ENCODE results near the gene GIT2.
A peak's percentile ranks its signal among the peaks of the same experiment; 100 is the strongest.

Gene GIT2

DNA sequence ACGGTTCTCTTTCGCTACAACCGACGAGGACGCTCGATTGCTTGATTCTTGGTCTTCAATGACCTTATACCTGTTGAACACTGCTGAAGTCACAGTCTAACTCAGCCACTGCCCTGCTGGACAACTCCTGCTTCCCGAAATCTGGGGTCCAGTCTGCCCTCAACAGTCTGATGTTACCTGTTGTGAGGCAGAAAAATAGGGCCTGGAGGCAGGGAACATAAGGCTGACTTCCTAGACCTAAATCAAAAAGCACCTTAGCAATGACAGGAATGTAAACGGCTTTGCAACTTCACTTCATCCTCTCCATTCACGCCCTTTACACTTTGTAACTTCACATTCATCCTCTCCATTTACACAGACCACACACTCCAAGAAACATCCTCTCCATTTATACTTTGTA, 115.2 kb downstream of the GIT2 start:
- peak; percentile 21 for ATAC-seq
- TF ChIP-seq ZFP3 (CRISPR knock-in tag; IDR thresholded peaks at IDR 0.05) = no peak
- TF ChIP-seq ZNF8 (CRISPR knock-in tag; IDR thresholded peaks at IDR 0.05) = no peak
- no peak for TF ChIP-seq BACH2 (CRISPR knock-in tag; IDR thresholded peaks at IDR 0.05; ENCODE audit: borderline replicate concordance)
- no peak for TF ChIP-seq ISL1 (CRISPR knock-in tag; IDR thresholded peaks at IDR 0.05)
- no peak for TF ChIP-seq GLIS3 (CRISPR knock-in tag; IDR thresholded peaks at IDR 0.05)
- TF ChIP-seq TOX (CRISPR knock-in tag; IDR thresholded peaks at IDR 0.05; ENCODE audit: borderline replicate concordance) = no peak
- TF ChIP-seq, protein P1, sequence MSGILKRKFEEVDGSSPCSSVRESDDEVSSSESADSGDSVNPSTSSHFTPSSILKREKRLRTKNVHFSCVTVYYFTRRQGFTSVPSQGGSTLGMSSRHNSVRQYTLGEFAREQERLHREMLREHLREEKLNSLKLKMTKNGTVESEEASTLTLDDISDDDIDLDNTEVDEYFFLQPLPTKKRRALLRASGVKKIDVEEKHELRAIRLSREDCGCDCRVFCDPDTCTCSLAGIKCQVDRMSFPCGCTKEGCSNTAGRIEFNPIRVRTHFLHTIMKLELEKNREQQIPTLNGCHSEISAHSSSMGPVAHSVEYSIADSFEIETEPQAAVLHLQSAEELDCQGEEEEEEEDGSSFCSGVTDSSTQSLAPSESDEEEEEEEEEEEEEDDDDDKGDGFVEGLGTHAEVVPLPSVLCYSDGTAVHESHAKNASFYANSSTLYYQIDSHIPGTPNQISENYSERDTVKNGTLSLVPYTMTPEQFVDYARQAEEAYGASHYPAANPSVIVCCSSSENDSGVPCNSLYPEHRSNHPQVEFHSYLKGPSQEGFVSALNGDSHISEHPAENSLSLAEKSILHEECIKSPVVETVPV (CRISPR knock-in tag; IDR thresholded peaks at IDR 0.05) = no peak
- TF ChIP-seq ARNTL (CRISPR knock-in tag; IDR thresholded peaks at IDR 0.05; ENCODE audit: borderline replicate concordance, low read depth) = no peak
- TF ChIP-seq, protein P2, sequence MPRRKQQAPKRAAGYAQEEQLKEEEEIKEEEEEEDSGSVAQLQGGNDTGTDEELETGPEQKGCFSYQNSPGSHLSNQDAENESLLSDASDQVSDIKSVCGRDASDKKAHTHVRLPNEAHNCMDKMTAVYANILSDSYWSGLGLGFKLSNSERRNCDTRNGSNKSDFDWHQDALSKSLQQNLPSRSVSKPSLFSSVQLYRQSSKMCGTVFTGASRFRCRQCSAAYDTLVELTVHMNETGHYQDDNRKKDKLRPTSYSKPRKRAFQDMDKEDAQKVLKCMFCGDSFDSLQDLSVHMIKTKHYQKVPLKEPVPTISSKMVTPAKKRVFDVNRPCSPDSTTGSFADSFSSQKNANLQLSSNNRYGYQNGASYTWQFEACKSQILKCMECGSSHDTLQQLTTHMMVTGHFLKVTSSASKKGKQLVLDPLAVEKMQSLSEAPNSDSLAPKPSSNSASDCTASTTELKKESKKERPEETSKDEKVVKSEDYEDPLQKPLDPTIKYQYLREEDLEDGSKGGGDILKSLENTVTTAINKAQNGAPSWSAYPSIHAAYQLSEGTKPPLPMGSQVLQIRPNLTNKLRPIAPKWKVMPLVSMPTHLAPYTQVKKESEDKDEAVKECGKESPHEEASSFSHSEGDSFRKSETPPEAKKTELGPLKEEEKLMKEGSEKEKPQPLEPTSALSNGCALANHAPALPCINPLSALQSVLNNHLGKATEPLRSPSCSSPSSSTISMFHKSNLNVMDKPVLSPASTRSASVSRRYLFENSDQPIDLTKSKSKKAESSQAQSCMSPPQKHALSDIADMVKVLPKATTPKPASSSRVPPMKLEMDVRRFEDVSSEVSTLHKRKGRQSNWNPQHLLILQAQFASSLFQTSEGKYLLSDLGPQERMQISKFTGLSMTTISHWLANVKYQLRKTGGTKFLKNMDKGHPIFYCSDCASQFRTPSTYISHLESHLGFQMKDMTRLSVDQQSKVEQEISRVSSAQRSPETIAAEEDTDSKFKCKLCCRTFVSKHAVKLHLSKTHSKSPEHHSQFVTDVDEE (CRISPR knock-in tag; IDR thresholded peaks at IDR 0.05) = no peak
- no peak for TF ChIP-seq ZC3H10 (CRISPR knock-in tag; IDR thresholded peaks at IDR 0.05)
- TF ChIP-seq ESRRG (CRISPR knock-in tag; IDR thresholded peaks at IDR 0.05) = no peak
- TF ChIP-seq SNAI2 (CRISPR knock-in tag; IDR thresholded peaks at IDR 0.05) = no peak
- TF ChIP-seq ZNF565 (CRISPR knock-in tag; conservative IDR thresholded peaks at IDR 0.05; ENCODE audit: low read depth) = no peak
- TF ChIP-seq PPARA (CRISPR knock-in tag; IDR thresholded peaks at IDR 0.05; ENCODE audit: borderline replicate concordance) = no peak
- no peak for TF ChIP-seq OSR1 (CRISPR knock-in tag; IDR thresholded peaks at IDR 0.05)

DNA sequence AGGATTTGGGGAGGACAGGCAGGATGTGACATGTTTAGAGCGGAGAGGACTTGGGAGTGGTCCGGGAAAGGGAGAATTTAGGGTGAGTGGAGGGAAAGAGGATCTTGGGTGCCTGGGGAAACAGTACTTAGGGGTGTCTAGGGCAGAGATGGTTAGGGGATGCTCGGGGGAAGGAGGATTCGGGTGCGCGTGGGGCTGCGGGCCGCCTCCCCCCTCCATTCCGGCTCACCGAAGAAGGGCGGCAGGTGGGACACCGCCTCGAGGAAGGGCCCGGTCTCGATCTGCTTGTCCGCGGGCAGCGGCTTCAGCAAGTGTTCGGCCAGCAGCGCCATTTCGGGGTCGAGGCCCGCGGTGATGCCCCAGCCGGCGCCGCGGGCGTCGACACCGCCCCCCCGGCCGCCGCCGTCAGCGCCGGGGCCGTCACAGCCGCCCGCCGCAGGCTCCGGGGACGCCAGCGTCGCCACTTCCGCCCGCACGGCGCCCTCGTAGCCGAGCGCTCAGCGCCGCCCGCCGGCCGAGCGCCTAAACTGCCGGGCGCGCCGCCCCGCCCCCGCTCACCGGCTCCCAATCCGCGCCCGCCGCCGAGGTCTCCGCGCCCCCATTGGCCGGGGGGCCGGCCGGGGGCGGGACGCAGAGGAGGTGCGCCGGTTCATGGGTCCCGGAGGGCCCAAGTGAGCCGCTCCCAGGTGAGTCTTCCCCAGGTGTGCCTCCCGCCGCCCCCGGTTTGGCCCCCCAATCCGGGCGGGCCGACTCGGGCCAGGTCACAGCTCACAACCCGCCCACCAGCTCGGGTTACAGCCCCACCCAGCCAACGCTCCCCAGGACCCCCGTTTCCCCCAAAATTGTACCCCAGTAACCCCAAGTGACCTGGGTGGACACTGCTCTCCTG, 115.9 kb downstream of the GIT2 start, which contains the start of gene GLTP:
Gene GLTP, minus strand, starts transcription at position 499 of the 889 bp plus-strand sequence. Its CDS starts 167 bp downstream, at position 332.
- peak; percentile 93 for ATAC-seq
- TF ChIP-seq, protein P3, sequence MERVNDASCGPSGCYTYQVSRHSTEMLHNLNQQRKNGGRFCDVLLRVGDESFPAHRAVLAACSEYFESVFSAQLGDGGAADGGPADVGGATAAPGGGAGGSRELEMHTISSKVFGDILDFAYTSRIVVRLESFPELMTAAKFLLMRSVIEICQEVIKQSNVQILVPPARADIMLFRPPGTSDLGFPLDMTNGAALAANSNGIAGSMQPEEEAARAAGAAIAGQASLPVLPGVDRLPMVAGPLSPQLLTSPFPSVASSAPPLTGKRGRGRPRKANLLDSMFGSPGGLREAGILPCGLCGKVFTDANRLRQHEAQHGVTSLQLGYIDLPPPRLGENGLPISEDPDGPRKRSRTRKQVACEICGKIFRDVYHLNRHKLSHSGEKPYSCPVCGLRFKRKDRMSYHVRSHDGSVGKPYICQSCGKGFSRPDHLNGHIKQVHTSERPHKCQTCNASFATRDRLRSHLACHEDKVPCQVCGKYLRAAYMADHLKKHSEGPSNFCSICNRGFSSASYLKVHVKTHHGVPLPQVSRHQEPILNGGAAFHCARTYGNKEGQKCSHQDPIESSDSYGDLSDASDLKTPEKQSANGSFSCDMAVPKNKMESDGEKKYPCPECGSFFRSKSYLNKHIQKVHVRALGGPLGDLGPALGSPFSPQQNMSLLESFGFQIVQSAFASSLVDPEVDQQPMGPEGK (CRISPR knock-in tag; IDR thresholded peaks at IDR 0.05; ENCODE audit: borderline replicate concordance) = no peak
- no peak for TF ChIP-seq RARB (CRISPR knock-in tag; IDR thresholded peaks at IDR 0.05)
- TF ChIP-seq, protein P1 (CRISPR knock-in tag; IDR thresholded peaks at IDR 0.05) = no peak
- TF ChIP-seq ZFP30 (CRISPR knock-in tag; IDR thresholded peaks at IDR 0.05) = no peak
- TF ChIP-seq, protein P4, sequence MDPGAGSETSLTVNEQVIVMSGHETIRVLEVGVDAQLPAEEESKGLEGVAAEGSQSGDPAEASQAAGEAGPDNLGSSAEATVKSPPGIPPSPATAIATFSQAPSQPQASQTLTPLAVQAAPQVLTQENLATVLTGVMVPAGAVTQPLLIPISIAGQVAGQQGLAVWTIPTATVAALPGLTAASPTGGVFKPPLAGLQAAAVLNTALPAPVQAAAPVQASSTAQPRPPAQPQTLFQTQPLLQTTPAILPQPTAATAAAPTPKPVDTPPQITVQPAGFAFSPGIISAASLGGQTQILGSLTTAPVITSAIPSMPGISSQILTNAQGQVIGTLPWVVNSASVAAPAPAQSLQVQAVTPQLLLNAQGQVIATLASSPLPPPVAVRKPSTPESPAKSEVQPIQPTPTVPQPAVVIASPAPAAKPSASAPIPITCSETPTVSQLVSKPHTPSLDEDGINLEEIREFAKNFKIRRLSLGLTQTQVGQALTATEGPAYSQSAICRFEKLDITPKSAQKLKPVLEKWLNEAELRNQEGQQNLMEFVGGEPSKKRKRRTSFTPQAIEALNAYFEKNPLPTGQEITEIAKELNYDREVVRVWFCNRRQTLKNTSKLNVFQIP (CRISPR knock-in tag; IDR thresholded peaks at IDR 0.05; ENCODE audit: borderline replicate concordance, low read depth) = no peak
- TF ChIP-seq BACH2 (CRISPR knock-in tag; IDR thresholded peaks at IDR 0.05; ENCODE audit: borderline replicate concordance) = no peak
- no peak for TF ChIP-seq ZFP3 (CRISPR knock-in tag; IDR thresholded peaks at IDR 0.05)
- TF ChIP-seq ZNF8 (CRISPR knock-in tag; IDR thresholded peaks at IDR 0.05) = no peak
- TF ChIP-seq TOX (CRISPR knock-in tag; IDR thresholded peaks at IDR 0.05; ENCODE audit: borderline replicate concordance) = no peak
- TF ChIP-seq ESRRG (CRISPR knock-in tag; IDR thresholded peaks at IDR 0.05) = no peak
- no peak for TF ChIP-seq ZNF70 (CRISPR knock-in tag; IDR thresholded peaks at IDR 0.05)
- TF ChIP-seq ARNTL (CRISPR knock-in tag; IDR thresholded peaks at IDR 0.05; ENCODE audit: borderline replicate concordance, low read depth) = no peak
- TF ChIP-seq SNAI2 (CRISPR knock-in tag; IDR thresholded peaks at IDR 0.05) = no peak
- TF ChIP-seq, protein P2 (CRISPR knock-in tag; IDR thresholded peaks at IDR 0.05) = no peak
- no peak for TF ChIP-seq CSDC2 (CRISPR knock-in tag; IDR thresholded peaks at IDR 0.05)
- no peak for TF ChIP-seq PPARA (CRISPR knock-in tag; IDR thresholded peaks at IDR 0.05; ENCODE audit: borderline replicate concordance)
- TF ChIP-seq TCF4 (CRISPR knock-in tag; IDR thresholded peaks at IDR 0.05; ENCODE audit: borderline replicate concordance) = no peak
- no peak for TF ChIP-seq OSR1 (CRISPR knock-in tag; IDR thresholded peaks at IDR 0.05)
- no peak for TF ChIP-seq ISL1 (CRISPR knock-in tag; IDR thresholded peaks at IDR 0.05)

All from SK-N-SH treated with all-trans-retinoic acid at 6 μM for 48 hours (cell line).